Breast epithelium (tissue), 3 donors: ENCODE data around the gene HOOK1.

Source experiments
- POLR2A ChIP-seq: fragments of 450-650 bp; IDR thresholded peaks from one replicate; pipeline ENCODE4 v1.6.1; 2016; ENCODE audit warnings: antibody characterized with exemption, mild to moderate bottlenecking, moderate library complexity
- POLR2AphosphoS5 ChIP-seq, 3 donors: sonication (generic); formaldehyde crosslinking; IDR thresholded peaks; one replicate each; pipeline ENCODE4 v1.6.1; 2017; ENCODE audit warnings: antibody characterized with exemption in 3 of 3
- TF ChIP-seq, protein P1 (sequence below), 3 donors: fragments of 450-650 bp; IDR thresholded peaks; one replicate each; pipeline ENCODE4 v1.5.1; 2016 to 2017; ENCODE audit warnings: antibody characterized with exemption in 3 of 3, mild to moderate bottlenecking in 3 of 3, moderate library complexity in 3 of 3

DNA sequence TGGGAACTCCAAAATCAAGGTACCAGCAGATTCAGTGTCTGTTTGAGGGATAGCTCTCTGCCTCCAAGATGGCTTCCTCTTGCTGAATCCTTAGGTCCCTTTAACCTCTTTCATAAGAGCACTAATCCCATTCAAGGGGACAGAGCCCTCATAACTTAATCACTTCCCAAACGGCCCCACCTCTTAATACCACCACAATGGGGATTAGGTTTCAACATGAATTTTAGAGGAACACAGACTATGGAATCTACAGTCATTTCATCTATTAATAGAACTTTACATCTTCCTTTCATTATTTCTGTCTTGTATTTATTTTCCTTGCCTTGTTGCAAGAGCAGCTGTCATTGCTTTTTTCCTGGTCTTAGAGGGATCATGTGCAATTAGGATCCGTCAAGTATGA, 30.3 kb downstream of the HOOK1 start:
- TF ChIP-seq, protein P1, sequence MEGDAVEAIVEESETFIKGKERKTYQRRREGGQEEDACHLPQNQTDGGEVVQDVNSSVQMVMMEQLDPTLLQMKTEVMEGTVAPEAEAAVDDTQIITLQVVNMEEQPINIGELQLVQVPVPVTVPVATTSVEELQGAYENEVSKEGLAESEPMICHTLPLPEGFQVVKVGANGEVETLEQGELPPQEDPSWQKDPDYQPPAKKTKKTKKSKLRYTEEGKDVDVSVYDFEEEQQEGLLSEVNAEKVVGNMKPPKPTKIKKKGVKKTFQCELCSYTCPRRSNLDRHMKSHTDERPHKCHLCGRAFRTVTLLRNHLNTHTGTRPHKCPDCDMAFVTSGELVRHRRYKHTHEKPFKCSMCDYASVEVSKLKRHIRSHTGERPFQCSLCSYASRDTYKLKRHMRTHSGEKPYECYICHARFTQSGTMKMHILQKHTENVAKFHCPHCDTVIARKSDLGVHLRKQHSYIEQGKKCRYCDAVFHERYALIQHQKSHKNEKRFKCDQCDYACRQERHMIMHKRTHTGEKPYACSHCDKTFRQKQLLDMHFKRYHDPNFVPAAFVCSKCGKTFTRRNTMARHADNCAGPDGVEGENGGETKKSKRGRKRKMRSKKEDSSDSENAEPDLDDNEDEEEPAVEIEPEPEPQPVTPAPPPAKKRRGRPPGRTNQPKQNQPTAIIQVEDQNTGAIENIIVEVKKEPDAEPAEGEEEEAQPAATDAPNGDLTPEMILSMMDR (IDR thresholded peaks at IDR 0.05), result no peak
- TF ChIP-seq POLR2A, result no peak
- TF ChIP-seq POLR2AphosphoS5 (IDR thresholded peaks at IDR 0.05), result no peak
